Measurements from ENCODE around the gene CCS.

DNA sequence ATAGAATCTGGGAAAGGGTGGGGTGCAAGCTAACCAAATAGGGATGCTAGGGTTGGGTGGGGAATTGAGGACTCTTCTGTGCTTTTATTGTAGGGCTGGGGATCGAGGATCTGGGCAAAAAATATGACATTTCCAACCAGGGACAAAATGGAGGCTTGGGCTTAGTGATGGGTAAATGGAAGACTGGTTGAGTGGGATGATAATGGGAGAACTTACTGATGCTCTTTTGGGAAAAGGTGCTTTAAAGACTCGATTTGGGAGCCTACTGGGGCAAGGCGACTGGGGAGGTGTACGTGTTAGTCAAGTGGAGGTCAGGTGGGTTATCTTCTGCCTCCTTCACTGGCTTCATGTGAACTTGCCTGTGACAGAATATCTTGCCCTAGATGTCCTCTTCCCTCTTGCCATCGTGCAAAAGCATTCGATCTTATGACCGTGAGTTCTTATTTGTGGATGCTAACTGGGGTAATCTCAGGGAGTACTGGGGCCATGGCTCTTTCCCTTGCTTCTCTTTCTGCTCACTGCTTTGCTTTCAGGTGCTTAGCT, 35.1 kb downstream of the CCS start:
- 0 out of 2 replicates have a peak, but pooled peaks have one; percentile 10 for TF ChIP-seq POLR2AphosphoS5 (IDR thresholded peaks at IDR 0.05; ENCODE audit: low read depth, low read length)
- TF ChIP-seq SPI1 (IDR thresholded peaks at IDR 0.05; ENCODE audit: low read depth, low read length) = no peak
- no peak for TF ChIP-seq TAF1 (IDR thresholded peaks at IDR 0.05; ENCODE audit: low read depth, low read length)
- 0 out of 2 replicates have a peak, but pooled peaks have one; percentile 18 for TF ChIP-seq POLR2A (IDR thresholded peaks at IDR 0.05; ENCODE audit: low read depth, low read length)
- no peak for TF ChIP-seq POU2F2 (IDR thresholded peaks at IDR 0.05; ENCODE audit: low read depth, low read length)
- TF ChIP-seq PAX5 (IDR thresholded peaks at IDR 0.05; ENCODE audit: insufficient read depth, low read length, severe bottlenecking) = no peak

Data from GM12891 (cell line).